Activated CD8-positive, alpha-beta memory T cell treated with anti-CD3 and anti-CD28 coated beads, Interleukin-2, amount 50 U/mL, for 4 hours (primary cell): ENCODE measurements around the gene SMG6.
"Not testable (repeated sequence)": the region's sequence is repeated elsewhere in the genome, so short reads cannot be mapped to it uniquely, and the experiment has no call there.

Source experiments
- DNase-seq: peaks from one replicate; pipeline ENCODE4 v3.0.0-alpha.2; 2020

The SMG6 gene

DNA sequence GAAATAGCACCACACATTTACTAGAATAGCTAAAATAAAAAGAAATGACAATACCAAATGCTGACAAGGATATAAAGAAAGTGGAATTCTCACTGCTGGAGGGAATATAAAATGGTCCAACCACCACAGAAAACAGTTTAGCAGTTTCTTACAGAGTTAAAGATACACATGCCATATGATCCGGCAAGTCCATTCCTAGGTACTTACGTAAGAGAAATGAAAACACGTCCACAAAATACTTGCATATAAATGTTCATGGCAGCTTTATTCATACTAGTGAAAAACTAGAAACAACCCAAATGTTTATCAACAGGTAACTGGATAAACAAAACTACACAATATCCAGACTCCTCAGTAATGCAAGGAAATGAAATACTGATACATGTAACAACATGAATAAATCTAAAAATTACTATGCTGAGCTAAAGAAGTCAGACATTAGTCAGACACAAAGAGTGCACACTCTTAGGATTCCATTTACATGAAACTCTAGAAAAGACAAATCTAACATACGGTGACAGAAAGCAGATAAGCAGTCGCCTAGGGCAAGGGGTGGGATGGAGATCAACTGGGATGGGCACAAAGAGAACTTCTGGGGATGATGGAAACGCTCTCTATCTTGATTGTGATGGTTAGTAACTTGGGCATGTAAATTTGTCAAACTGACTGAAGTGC, 76.4 kb downstream of the SMG6 start:
- DNase-seq, result no peak

DNA sequence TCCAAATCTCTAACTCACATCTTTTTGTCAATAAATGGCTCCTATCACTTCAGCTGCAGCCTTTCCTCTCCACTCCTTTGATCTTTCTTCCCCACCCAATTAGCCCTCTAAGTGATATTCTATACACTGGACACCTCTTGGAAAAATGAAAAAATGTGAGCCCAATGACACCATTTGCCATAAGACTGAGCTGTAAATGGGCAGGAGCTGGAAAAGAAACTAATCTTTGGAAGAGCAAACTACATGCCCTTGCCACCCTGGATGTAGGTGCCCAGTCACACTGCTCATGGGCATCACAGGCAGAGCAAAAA, 80.0 kb downstream of the SMG6 start:
- DNase-seq, result no peak

DNA sequence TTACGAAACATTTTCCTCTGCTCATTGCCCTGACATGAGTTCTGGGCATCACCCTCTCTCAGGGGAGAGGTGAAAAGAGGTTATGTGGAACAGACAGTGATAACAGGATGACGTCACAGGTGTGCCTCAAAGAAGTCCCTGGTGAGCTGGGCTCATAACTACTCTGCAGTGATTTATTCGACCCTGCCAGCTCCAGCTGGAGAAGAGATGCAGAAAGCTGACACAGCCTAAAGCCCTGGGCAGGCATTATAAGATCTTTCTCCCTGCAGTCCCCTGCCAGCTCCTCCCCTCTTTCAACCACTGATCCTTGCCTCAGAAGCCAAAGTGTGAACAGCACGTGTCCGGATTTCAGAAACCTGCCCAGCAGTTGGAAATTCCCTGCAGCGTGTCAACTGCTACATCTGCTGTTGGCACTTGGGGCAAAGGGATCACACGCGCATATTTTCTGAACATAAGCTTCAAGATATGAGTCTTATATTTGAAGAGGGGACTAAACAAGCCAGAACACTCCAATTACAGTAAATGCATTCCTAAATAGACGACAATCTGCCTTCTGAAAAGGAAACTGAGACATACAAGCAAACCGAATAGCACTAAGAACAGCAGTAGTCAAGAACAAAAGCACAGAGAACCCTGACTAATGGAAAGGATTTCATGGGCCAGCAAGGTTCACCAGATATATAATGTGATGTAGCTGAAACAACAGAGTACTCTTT, 80.5 kb downstream of the SMG6 start:
- DNase-seq, result peak; percentile 45

DNA sequence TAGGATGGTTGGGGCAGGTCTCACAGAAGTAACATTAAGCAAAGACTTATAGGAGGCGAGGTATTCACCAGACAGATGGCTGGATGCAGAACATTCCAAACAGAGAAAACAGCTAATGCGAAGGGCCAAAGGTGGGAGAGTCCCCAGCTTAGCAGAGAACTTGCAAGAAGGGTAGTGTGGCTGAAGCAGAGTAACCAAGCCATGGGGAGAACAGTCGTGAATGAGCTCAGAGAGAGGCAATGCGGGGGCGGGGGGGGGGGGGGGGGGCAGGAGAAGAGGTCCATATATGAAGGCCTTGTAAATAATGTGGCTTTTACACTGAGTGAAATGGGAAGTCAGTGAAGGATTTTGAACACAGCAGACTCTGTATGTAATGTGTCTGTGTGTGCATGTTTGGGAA, 81.3 kb downstream of the SMG6 start:
- no peak for DNase-seq

DNA sequence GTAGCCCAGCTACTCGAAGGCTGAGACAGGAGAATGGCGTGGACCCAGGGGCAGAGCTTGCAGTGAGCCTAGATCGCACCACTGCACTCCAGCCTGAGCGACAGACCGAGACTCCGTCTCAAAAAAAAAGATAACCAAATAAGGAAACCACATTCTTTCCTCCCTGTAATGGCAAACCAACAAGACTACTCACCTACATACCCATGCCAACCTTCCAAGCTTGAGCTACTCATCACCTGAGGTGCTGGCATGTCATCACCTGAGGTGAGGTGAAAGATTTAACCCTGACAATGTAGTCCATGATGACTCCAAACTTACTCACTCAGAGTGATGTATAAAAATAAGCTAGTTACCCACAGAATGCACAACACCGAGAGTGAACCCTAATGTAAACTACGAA, 85.2 kb downstream of the SMG6 start:
- DNase-seq, result no peak

DNA sequence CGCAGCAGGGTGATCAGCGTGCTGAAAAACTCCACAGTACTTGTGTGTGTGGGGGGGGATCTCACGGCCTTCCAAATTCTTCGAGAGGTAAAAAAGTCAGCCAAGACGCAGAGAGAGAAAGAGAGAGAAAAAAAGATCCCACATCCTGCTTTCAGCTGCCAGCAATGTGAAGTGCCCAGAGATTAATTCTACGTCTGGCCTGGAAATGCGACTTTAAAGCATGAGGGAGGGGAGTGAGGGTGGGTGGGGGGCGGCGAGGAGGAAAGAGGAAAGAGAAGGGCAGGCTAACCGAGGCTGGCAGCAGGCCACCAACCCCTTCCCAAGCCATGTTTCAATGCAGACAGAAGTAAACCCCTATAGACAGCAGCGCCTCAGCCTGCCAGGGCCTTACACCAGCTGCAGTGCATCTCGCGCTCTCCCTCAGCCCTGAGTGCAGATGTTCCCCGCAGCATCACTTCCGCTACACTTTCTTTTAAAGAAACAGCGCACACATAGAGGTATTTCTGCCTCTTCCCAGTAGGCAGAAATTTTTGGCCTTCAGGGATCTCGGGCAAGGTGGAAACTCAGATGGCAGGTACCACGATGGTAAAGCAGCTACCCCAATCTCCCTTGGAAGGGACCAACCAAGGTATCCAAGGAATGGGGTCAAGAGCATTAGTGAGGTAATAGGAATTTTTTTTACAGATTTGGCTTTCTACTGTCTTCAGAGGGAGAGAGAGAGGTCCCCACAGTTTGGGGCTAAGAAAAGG, 87.8 kb downstream of the SMG6 start:
- peak; percentile 58 for DNase-seq

DNA sequence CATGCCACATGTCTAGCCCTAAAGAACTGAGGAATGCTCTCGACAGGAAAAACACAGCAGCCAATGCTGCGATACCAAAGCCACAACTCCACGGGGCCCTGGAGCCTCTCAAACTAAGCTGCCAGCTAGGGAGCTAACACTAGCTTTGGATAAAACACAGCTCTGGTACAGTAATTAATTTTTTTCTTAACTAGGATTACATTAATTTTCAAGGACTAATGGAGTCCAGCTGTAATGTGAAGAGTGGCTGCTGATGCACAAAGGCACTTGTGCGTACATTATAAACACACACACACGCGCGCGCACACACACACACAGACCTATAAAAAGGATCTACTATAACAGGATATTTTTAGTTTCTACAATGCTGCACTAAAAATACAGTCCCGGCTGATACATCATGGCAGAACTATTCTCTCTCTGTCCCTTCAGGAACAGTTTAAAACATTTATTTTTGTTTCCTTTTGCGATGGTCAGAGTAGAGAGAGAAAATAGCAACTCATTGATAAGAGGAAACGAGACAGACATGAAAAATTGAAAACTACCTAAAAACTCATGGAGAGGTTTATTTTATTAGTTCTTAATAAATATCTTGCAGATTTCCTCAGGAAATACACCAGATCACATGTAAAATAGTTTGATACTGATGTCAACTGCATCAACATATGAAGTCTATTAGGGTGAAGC, 88.5 kb downstream of the SMG6 start:
- no peak for DNase-seq

DNA sequence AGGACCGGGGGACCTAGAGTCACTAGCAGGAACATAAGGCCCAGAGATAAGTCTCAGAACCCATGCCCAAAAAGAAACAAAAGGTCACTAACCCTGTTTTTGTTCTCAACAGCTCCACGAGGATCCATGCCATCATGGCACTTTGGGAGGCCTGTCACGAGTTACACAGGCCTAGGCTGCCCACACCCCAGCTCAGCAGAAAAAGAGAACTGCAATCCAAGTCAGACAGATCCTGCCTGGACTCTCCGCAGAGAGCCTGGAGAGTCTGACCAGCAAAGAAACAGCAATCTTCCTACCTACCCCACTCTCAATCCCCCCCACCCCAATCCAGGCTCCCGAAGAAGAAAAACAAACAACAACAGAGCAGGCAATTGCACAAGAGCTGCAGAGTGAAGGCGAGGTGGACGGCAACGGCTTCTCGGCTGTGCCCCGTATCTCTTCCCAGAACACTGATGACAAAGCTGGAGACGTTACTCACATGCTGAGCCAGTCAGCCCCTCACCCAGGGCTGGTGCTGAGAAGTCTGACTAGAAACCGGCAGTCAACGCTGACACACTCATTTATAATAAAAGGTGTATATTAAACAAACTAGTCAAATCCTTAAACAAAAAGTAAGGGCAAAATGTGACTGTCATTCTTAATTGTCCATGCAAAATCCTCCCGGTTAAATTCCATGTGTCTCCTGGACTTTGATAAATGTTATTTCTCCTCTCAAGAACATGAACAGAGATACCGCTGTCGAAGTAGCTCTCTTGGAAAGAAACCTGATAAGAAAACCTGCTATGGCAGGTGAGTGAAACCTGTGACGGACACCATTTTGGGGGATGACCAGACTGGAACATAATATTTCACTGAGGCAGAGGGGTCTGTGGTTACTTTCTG, 89.3 kb downstream of the SMG6 start:
- DNase-seq, result no peak

DNA sequence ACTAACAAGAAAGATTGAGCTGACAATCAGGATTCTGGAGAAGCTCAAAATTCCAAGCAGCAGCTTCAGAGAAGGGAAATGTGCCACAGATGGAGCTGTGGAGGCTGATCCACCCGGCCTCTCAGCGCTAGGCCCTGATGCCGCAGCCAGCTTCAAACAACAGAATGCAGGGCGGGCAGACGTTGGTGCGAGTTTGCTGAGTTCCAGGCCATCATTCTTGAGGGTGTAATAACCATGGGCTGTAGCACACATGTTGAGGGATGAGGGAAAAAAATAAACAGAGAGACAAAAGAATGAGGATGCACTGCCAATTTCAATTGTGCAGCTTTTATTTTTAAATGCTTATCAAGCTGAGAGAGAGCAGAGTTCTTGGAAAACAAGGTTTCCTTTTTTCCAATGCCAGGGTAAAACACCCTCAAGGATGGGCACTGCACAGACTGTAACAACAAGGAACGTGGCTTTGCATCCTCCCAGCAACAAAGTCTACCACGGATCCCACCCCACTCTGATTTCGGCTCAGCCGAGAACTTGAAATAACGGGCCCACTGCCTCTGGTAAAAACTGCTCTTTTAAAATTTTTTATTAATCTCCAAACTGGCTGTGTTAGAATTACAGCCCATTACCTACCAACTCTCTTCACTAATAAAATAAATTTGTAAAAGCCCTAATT, 90.2 kb downstream of the SMG6 start:
- no peak for DNase-seq

DNA sequence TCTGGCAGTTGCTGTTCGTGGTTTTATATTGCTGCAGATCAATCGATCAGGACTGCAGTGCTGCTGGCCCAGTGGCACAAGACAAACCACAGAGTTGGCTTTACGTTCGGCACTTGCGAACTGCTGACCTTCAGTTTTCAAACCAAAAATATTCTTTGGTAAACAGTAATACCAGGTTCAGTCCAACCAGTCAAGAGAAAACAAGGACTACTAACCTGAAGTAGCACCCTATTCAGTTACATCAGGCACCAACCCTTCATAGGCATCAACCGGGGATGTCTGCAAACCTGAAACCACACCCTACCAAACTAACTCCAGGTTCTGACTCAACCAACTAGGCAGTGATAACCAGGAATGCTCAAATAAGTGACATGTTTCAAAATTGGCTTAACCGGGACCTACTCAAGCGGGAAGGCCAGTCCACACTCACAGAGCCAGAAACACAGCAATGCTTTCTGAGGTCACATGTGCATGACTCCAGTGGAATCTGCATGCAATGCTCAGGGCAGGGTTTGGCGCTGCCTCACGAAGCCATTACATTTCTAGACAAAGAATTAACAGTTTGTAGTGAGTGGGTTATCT, 91.1 kb downstream of the SMG6 start:
- no peak for DNase-seq

DNA sequence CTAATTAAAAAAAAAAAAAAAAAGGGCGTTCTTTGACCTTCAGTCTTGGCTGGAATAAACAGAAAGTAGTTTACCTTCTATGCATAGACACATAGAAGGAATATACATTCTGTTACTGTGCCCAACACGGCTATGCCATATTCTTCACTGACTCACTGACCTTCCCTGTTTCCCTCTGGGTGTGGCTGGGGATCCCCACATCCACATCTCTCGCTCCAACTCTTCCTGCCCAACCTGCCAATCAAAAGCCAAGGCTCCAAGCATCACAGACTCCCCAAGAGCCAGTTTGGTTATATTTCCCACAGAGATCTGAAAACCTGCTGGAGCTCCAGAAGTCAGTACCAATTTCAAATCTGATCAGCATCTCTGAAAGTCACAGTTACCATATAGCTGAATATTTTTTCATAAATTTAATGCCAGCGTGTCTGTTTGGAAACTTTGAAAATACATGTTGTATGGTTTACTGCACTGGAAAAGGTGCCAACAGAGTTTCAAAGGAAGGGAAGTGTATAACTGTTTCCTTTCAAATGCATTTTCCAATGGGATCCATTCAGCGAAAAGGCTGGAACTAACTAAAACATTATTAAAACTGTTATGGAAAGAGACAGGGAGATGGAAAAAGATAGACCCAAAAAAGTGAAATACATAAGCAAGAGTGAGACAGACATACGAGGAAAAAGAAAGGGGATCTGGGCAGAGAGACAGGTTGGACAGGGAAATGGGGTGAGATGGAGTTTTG, 91.8 kb downstream of the SMG6 start:
- DNase-seq, result no peak

DNA sequence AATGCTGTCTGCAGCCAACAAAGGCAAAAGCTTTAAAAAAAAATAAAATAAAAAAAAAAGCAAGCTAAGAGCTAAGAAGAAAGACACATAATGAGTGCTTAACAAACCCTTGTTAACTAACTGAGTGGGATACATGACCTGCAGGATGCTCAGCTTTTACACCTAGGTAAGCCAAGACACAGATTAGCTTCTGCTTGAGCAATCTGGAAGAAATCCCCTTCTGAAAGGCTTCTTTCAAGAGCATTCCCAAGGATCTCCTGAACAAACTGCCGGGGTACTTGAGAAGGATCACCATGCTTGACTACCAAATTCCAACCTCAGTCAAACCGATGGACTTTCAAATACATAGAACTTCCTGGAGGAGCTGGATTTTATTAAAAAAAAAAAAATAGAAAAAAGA, 92.9 kb downstream of the SMG6 start:
- DNase-seq, result no peak

DNA sequence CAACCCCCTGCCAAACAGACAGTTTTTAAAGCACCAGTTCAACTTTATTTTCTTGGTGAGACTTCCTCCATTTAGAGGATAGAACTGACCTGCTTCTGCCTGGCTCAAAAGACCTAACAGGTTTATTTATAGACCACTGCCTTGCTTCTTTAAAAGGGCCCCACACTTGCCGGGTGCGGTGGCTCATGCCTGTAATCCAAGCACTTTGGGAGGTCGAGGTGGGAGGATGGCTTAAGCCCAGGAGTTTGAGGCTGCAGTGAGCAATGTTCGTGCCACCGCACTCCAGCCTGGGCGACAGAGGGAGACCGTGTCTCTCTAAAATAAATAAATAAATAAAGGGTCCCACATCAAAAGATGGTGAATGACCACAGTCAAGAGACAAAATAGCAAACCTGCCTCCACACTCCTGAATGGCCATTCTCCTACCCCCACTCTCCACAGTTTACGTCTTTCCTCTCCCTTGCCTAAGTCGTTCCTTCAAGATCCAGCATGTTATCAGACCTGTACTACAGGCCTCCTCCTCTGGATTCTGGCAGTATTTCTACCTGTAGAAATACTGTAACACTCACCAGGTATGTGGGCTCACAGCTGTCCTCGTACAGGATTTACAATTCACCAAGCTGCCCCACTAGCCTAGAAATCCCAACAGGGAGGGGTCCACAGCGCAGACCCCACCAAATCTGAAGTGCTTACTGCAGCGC, 95.6 kb downstream of the SMG6 start:
- no peak for DNase-seq

DNA sequence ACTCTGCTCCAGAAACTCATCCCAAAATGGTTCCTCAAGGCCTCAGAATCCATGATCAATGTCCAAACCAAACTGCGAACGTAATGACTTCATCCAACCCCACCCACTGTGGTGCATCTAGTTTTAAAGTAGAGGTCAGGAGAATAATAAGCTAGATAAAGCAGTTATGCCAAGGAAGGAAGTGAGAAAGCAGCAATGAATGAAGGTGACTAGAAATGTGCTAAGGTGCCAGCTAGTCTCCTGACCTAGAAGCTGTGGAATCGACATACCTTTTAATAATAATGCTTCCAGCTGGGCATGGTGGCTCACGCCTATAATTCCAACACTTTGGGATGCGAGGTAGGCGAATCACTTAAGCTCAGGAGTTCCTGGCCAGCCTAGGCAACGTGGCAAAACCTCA, 99.2 kb downstream of the SMG6 start:
- DNase-seq, result no peak

DNA sequence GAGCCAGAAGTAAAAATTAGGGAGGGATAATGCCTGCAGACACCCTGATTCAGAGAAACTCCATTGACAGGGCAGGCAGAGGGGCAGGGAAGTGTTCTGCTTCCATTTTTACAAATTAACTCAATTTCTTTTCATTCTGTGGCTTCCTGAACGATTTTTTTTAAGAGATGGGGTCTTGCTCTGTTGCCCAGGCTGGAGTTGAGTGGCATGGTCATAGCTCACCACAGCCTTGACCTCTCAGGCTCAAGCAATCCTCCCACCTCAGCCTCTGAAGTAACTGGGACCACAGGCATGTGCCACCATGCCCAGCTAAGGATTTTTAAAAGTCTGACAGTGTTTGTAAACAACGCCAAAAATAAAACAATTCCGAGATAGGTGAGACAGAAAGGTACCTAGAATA, 99.8 kb downstream of the SMG6 start:
- no peak for DNase-seq

DNA sequence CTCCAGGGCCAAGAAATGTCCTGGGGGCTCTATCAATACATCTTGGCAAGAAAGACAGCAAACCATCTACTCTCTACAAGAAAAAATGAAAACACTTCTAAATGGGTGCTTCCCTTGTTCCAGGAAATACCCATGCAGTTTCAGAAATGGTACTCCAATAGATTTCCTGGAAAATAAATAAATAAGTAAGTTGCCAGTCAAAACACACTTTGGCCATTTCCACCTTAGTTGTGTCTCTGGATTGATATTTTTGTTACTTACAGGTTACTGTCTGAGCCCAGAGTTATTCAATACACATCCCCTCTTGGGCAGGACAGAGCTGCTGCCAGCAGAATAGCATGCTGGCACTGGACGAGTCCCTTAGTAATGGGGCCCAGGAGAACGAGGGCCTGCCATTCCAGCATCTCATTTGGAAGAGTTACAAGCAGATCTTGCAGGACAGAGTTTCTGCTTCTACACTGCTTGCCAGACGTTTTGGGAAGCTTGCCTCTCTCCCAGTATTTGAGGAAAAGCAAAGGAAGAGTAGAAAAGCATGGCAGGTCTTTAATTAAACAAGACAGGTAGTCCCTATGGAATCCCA, 100.5 kb downstream of the SMG6 start:
- DNase-seq, result no peak

DNA sequence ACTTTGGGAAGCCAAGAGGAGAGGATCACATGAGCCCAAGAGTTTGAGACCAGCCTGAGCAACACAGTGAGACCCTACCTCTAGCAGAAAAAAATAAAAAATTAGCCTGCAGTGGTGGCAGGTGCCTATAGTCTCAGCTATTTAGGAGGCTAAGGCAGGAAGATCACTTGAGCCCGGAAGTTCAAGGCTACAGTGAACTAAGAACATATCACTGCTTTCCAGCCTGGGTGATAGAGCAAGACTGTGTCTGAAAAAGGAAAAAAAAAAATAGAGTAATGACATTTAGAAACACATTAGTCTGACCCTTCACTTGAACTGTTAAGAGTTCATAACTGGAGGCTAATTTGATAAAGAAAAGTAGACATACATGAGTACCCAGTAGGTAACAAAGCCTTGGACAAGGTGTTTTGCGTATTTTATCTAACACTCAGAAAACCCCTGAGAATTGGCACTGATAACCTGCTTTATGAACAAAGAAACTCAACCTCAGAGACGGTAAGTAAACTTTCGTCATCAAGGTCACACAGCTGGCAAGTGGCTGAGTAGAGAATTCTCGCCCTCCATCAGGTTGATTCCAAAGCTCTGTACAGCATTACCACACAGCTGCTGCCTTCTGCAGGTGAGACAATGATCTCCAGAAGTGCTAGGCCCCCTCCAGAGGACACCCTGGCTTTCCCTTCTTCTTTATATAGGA, 101.1 kb downstream of the SMG6 start:
- DNase-seq, result no peak

DNA sequence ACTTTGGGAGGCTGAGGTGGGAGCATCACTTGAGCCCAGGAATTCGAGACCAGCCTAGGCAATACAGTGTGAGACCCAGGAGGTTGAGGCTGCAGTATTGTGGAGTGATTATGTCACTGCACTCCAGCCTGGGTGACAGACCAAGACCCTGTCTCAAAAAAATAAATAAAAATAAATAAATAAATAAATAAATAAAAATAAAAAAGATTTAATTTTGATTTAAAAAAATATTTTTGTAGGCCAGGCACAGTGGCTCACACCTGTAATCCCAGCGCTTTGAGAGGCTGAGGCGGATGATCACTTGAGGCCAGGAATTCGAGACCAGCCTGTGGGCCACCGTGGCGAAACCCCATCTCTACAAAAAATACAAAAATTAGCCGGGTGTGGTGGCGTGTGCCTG, 104.2 kb downstream of the SMG6 start:
- not testable (repeated sequence) for DNase-seq

DNA sequence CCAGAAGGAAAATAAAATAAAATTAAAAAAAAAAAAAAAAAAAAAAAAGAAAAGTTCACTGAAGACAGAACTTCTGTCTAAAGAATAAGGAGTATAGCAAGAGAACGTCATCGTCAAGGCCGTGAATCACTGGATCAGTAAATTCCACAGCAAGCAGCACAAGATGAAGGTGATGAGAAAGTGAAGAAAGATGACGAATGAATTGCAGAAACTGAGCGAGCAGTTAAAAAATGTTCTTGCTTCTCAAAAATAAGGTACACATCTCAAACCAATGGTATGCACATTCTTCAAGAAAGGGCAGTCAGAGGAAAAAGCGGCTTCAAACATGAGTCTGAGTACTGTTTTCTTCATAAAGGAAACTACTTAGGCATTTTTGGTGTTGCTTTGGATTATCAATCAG, 104.7 kb downstream of the SMG6 start:
- DNase-seq, result no peak
